GM23338 (cell line): Measurements from ENCODE around the gene UGT2B17. TPM values are rescaled to one million over a fixed set of nuclear protein-coding genes. Genes with fewer than 3 reads are reported as not detected.
"Not testable (repeated sequence)": the region's sequence is repeated elsewhere in the genome, so short reads cannot be mapped to it uniquely, and the experiment has no call there.

Experiments used
- ATAC-seq: fragments of 200-7000 bp; cut with Tn5 transposase; 3 replicates; pipeline ENCODE4 v1.9.1; 2020
- DNase-seq: peaks from one replicate; pipeline ENCODE4 v3.0.0-alpha.2; 2015; ENCODE audit warnings: low spot score
- H2AFZ ChIP-seq: fragments of 200-600 bp; sonication (generic); 2 replicates; pipeline ENCODE4 v1.8.0; 2016; ENCODE audit warnings: antibody characterized with exemption, mild to moderate bottlenecking, moderate library complexity
- H3F3A ChIP-seq: fragments of 200-600 bp; sonication (generic); replicated peaks from 2 replicates; pipeline ENCODE4 v1.8.0; 2017; ENCODE audit warnings: antibody characterized with exemption, mixed run types, low read depth
- H3K27ac ChIP-seq: fragments of 200-600 bp; sonication (generic); 2 replicates; pipeline ENCODE4 v1.6.1; 2016; ENCODE audit warnings: low read depth
- H3K27me3 ChIP-seq: fragments of 200-600 bp; sonication (generic); 2 replicates; pipeline ENCODE4 v1.8.0; 2016; ENCODE audit warnings: mild to moderate bottlenecking, mixed run types, moderate library complexity; ENCODE audit not compliant: insufficient read depth
- H3K36me3 ChIP-seq: fragments of 200-600 bp; sonication (generic); 2 replicates; pipeline ENCODE4 v1.8.0; 2016; ENCODE audit warnings: mild to moderate bottlenecking; ENCODE audit not compliant: insufficient read depth
- H3K4me1 ChIP-seq: fragments of 200-600 bp; sonication (generic); 2 replicates; pipeline ENCODE4 v1.8.0; 2016; ENCODE audit warnings: mild to moderate bottlenecking, moderate library complexity; ENCODE audit not compliant: insufficient read depth
- H3K4me2 ChIP-seq: fragments of 200-600 bp; sonication (generic); 2 replicates; pipeline ENCODE4 v1.7.1; 2017; ENCODE audit warnings: mixed run types
- H3K4me3 ChIP-seq: fragments of 200-600 bp; sonication (generic); 2 replicates; pipeline ENCODE4 v1.6.1; 2016; ENCODE audit warnings: mixed run types
- H3K79me2 ChIP-seq: fragments of 200-600 bp; sonication (generic); replicated peaks from 2 replicates; pipeline ENCODE4 v1.8.0; 2017; ENCODE audit warnings: mild to moderate bottlenecking; ENCODE audit not compliant: insufficient read depth
- H3K9me2 ChIP-seq: fragments of 200-600 bp; sonication (generic); 2 replicates; pipeline ENCODE4 v1.8.0; 2017; ENCODE audit not compliant: insufficient read depth
- H4K20me1 ChIP-seq: fragments of 200-600 bp; sonication (generic); replicated peaks from 2 replicates; pipeline ENCODE4 v1.8.0; 2017; ENCODE audit warnings: mild to moderate bottlenecking; ENCODE audit not compliant: insufficient read depth
- H3K27ac Mint-ChIP-seq: 2 replicates; pipeline ENCODE4 v1.8.0; 2020; ENCODE audit warnings: inconsistent platforms, mild to moderate bottlenecking, moderate library complexity, mixed read lengths
- H3K27me3 Mint-ChIP-seq: 3 replicates; pipeline ENCODE4 v1.8.0; 2022; ENCODE audit warnings: low read depth, mild to moderate bottlenecking, moderate library complexity, mixed read lengths, inconsistent platforms; ENCODE audit not compliant: insufficient read depth, poor library complexity
- H3K36me3 Mint-ChIP-seq: 3 replicates; pipeline ENCODE4 v1.8.0; 2021; ENCODE audit warnings: low read depth, mild to moderate bottlenecking, inconsistent platforms, moderate library complexity, mixed read lengths
- H3K4me1 Mint-ChIP-seq: 3 replicates; pipeline ENCODE4 v1.8.0; 2020; ENCODE audit warnings: mild to moderate bottlenecking, inconsistent platforms, mixed read lengths
- H3K4me3 Mint-ChIP-seq: 3 replicates; pipeline ENCODE4 v1.8.0; 2021; ENCODE audit warnings: moderate library complexity, mild to moderate bottlenecking, inconsistent platforms, mixed read lengths
- H3K9me3 Mint-ChIP-seq: 3 replicates; pipeline ENCODE4 v1.8.0; 2020; ENCODE audit warnings: moderate library complexity, mild to moderate bottlenecking, inconsistent platforms, mixed read lengths
- CREB1 ChIP-seq: fragments of 250-450 bp; sonication (Bioruptor Pico); IDR thresholded peaks from 2 replicates; pipeline ENCODE4 v1.5.0; 2020; ENCODE audit warnings: low read depth, mild to moderate bottlenecking, moderate library complexity
- EZH2 ChIP-seq: fragments of 200-600 bp; sonication (generic); IDR thresholded peaks from one replicate; pipeline ENCODE4 v1.8.0; 2017; ENCODE audit warnings: antibody characterized with exemption, mild to moderate bottlenecking, low read depth; ENCODE audit not compliant: unreplicated experiment
- EZH2phosphoT487 ChIP-seq: fragments of 200-600 bp; sonication (generic); IDR thresholded peaks from one replicate; pipeline ENCODE4 v1.8.1; 2018; ENCODE audit warnings: antibody characterized with exemption; ENCODE audit not compliant: unreplicated experiment
- JUNB ChIP-seq: IDR thresholded peaks from one replicate; pipeline ENCODE4 v1.6.1; 2016; ENCODE audit warnings: antibody characterized with exemption; ENCODE audit not compliant: unreplicated experiment
- NANOG ChIP-seq: IDR thresholded peaks from 2 replicates; pipeline ENCODE4 v1.6.1; 2016; ENCODE audit warnings: antibody characterized with exemption, borderline replicate concordance
- STAT1 ChIP-seq: IDR thresholded peaks from one replicate; pipeline ENCODE4 v1.6.1; 2016; ENCODE audit warnings: antibody characterized with exemption; ENCODE audit not compliant: unreplicated experiment
- ZNF114 ChIP-seq: fragments of 250-450 bp; sonication (Bioruptor Pico); IDR thresholded peaks from 2 replicates; pipeline ENCODE4 v1.5.0; 2020; ENCODE audit warnings: mild to moderate bottlenecking, moderate library complexity
- ZNF331 ChIP-seq: fragments of 250-450 bp; sonication (Bioruptor Pico); IDR thresholded peaks from 2 replicates; pipeline ENCODE4 v1.5.0; 2020; ENCODE audit warnings: low read depth, mild to moderate bottlenecking, moderate library complexity
- polyA plus RNA-seq: library from polyadenylated mRNA; unstranded; fragments of >200 nt; fragmentation: Nextera tagmentation; extraction: Ambion mirVana; gene quantifications from 2 replicates; pipeline ENCODE4 v1.2.1, GENCODE V29; 2016
- total RNA-seq: library from RNA; depleted of rRNA; stranded (reverse); fragments of >200 nt; shearing (Covaris generic); gene quantifications from 2 replicates; pipeline ENCODE4 v1.2.3, GENCODE V29; 2014
- TF ChIP-seq, protein P1 (sequence below), 2 experiments: fragments of 200-600 bp in 1 of 2; sonication (generic) in 1 of 2; conservative IDR thresholded peaks; 2 replicates each; pipeline versions ENCODE4 v1.5.1 to v1.6.1; 2016 to 2017; ENCODE audit warnings: antibody characterized with exemption in 2 of 2, low read depth in 2 of 2, mild to moderate bottlenecking in 2 of 2, moderate library complexity in 1 of 2
- TF ChIP-seq, protein P2 (sequence below): fragments of 250-450 bp; sonication (Bioruptor Pico); IDR thresholded peaks from 2 replicates; pipeline ENCODE4 v1.5.0; 2020; ENCODE audit warnings: mild to moderate bottlenecking, moderate library complexity

Gene UGT2B17
- total and polyA plus RNA-seq, 2 experiments from 2014 or later: not detected

DNA sequence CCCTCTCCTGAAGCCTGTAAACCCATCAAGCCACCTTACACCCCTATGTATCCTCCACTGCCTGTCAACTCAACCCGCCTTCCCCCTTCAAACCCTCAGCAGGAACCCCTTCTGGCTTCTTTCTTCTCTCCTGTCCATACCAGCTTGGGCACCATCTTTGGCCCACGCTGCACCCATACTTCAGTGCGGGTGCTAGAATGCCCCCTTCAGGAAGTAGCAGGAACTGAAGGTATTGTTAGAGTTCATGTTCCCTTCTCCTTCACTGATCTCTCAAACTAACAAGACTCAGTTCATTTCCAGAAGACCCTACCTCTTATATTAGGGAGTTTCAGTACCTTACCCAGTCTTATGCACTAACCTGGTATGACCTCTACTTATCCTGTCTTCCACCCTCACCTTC is 1.5 kb upstream of the UGT2B17 start (continued):
- TF ChIP-seq, protein P1, sequence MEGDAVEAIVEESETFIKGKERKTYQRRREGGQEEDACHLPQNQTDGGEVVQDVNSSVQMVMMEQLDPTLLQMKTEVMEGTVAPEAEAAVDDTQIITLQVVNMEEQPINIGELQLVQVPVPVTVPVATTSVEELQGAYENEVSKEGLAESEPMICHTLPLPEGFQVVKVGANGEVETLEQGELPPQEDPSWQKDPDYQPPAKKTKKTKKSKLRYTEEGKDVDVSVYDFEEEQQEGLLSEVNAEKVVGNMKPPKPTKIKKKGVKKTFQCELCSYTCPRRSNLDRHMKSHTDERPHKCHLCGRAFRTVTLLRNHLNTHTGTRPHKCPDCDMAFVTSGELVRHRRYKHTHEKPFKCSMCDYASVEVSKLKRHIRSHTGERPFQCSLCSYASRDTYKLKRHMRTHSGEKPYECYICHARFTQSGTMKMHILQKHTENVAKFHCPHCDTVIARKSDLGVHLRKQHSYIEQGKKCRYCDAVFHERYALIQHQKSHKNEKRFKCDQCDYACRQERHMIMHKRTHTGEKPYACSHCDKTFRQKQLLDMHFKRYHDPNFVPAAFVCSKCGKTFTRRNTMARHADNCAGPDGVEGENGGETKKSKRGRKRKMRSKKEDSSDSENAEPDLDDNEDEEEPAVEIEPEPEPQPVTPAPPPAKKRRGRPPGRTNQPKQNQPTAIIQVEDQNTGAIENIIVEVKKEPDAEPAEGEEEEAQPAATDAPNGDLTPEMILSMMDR (conservative IDR thresholded peaks at IDR 0.05; ENCODE audit: low read depth in 2 of 2): peak; percentile 41 to 44

DNA sequence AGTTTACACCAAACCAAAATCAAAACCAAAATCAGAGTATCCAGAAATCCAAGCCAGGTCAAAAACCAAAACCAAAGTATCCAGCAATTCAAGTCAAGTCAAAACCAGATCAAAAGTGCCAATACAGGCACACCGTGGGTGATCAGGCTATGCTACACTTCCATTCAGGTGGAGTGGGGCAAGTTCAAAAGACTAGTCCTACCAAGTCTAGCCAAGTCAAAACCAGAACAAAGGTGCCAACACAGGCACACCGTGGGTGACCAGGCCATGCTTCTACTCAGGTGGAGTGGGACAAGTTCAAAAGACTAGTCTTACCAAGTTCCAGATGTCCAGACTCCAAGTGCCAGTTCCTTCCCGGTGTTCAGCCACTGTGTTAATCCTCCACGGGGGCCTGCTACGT is 486 bp downstream of the UGT2B17 start:
- H3K79me2 ChIP-seq, H3K27ac Mint-ChIP-seq, H3K9me2 ChIP-seq, H3K36me3 ChIP-seq, H3K27ac ChIP-seq, DNase-seq, H4K20me1 ChIP-seq, H3K27me3 ChIP-seq, H3K4me1 Mint-ChIP-seq, H3K4me1 ChIP-seq, H3K4me3 ChIP-seq, H3K9me3 Mint-ChIP-seq, H3K4me2 ChIP-seq, ATAC-seq, H3F3A ChIP-seq, H3K36me3 Mint-ChIP-seq, H3K27me3 Mint-ChIP-seq, H2AFZ ChIP-seq, H3K4me3 Mint-ChIP-seq: not testable (repeated sequence)

DNA sequence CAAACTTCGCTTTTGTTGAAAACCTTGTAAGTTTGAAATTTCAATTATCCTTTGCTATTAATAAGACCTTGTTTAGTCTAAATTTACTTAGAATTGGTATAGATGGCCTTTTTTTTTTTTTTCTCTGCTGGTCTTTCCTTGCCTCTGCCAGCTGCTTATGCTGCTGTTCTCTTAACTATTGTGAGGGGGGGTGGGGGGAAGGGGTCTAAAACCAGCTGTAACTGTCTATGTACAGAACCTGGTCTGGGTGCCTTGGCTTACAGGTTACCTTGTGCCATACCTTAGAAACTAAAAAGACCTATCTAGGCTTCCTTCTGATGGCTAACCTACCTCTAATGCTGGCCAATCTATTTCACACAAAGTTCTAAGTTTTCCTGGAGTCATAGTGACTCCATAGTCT is 1.0 kb downstream of the UGT2B17 start:
- Histone ChIP-seq H3K79me2 (no peaks in the 10 kb centered on the region), H3K9me2 (no peaks in the 10 kb centered on the region), H3K27me3 (no peaks in the 10 kb centered on the region), H2AFZ (no peak overlapping the region), H3K4me3 (no peak overlapping the region), H3F3A (no peaks in the 10 kb centered on the region), H3K4me1 (no peaks in the 10 kb centered on the region), H3K36me3 (no peaks in the 10 kb centered on the region), H4K20me1 (no peaks in the 10 kb centered on the region), H3K4me2 (no peak overlapping the region), H3K27ac (no peak overlapping the region)
- DNase-seq: no peak
- H3K9me3 Mint-ChIP-seq: peaks cover 4% of the 10 kb centered on the region
- ATAC-seq: no peak
- no peak overlapping the region for H3K4me3 Mint-ChIP-seq
- peaks cover 3% of the 10 kb centered on the region; the same call in 2 of the 3 replicates for H3K36me3 Mint-ChIP-seq
- H3K27me3 Mint-ChIP-seq: peaks cover 2% of the 10 kb centered on the region
- H3K27ac Mint-ChIP-seq: no peak overlapping the region
- peaks cover 3% of the 10 kb centered on the region; the same call in 1 of the 3 replicates for H3K4me1 Mint-ChIP-seq
- TF ChIP-seq ZNF114 (no peak), ZNF331 (CRISPR knock-in tag) (no peak), JUNB (no peak), CREB1 (no peak), STAT1 (no peak), NANOG (no peak), EZH2phosphoT487 (no peak), EZH2 (no peak)
- TF ChIP-seq, protein P2, sequence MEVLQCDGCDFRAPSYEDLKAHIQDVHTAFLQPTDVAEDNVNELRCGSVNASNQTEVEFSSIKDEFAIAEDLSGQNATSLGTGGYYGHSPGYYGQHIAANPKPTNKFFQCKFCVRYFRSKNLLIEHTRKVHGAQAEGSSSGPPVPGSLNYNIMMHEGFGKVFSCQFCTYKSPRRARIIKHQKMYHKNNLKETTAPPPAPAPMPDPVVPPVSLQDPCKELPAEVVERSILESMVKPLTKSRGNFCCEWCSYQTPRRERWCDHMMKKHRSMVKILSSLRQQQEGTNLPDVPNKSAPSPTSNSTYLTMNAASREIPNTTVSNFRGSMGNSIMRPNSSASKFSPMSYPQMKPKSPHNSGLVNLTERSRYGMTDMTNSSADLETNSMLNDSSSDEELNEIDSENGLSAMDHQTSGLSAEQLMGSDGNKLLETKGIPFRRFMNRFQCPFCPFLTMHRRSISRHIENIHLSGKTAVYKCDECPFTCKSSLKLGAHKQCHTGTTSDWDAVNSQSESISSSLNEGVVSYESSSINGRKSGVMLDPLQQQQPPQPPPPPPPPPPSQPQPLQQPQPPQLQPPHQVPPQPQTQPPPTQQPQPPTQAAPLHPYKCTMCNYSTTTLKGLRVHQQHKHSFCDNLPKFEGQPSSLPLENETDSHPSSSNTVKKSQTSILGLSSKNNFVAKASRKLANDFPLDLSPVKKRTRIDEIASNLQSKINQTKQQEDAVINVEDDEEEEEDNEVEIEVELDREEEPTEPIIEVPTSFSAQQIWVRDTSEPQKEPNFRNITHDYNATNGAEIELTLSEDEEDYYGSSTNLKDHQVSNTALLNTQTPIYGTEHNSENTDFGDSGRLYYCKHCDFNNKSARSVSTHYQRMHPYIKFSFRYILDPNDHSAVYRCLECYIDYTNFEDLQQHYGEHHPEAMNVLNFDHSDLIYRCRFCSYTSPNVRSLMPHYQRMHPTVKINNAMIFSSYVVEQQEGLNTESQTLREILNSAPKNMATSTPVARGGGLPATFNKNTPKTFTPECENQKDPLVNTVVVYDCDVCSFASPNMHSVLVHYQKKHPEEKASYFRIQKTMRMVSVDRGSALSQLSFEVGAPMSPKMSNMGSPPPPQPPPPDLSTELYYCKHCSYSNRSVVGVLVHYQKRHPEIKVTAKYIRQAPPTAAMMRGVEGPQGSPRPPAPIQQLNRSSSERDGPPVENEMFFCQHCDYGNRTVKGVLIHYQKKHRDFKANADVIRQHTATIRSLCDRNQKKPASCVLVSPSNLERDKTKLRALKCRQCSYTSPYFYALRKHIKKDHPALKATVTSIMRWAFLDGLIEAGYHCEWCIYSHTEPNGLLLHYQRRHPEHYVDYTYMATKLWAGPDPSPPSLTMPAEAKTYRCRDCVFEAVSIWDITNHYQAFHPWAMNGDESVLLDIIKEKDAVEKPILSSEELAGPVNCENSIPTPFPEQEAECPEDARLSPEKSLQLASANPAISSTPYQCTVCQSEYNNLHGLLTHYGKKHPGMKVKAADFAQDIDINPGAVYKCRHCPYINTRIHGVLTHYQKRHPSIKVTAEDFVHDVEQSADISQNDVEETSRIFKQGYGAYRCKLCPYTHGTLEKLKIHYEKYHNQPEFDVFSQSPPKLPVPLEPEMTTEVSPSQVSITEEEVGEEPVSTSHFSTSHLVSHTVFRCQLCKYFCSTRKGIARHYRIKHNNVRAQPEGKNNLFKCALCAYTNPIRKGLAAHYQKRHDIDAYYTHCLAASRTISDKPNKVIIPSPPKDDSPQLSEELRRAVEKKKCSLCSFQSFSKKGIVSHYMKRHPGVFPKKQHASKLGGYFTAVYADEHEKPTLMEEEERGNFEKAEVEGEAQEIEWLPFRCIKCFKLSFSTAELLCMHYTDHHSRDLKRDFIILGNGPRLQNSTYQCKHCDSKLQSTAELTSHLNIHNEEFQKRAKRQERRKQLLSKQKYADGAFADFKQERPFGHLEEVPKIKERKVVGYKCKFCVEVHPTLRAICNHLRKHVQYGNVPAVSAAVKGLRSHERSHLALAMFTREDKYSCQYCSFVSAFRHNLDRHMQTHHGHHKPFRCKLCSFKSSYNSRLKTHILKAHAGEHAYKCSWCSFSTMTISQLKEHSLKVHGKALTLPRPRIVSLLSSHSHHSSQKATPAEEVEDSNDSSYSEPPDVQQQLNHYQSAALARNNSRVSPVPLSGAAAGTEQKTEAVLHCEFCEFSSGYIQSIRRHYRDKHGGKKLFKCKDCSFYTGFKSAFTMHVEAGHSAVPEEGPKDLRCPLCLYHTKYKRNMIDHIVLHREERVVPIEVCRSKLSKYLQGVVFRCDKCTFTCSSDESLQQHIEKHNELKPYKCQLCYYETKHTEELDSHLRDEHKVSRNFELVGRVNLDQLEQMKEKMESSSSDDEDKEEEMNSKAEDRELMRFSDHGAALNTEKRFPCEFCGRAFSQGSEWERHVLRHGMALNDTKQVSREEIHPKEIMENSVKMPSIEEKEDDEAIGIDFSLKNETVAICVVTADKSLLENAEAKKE: no peak
- TF ChIP-seq, protein P1 (conservative IDR thresholded peaks at IDR 0.05; ENCODE audit: low read depth in 2 of 2): no peak
